SK-N-MC (cell line): ENCODE data around the gene IPO5.
"Not testable (repeated sequence)": the region's sequence is repeated elsewhere in the genome, so short reads cannot be mapped to it uniquely, and the experiment has no call there.

Experiments used
- DNase-seq: peaks from one replicate; pipeline ENCODE4 v3.0.0-alpha.2; 2011; ENCODE audit warnings: low read depth, low spot score
- H3K27ac ChIP-seq: fragments of 200-600 bp; sonication (generic); 2 replicates; pipeline ENCODE4 v1.5.1; 2016; ENCODE audit warnings: mixed run types
- H3K36me3 ChIP-seq: fragments of 200-600 bp; sonication (generic); 2 replicates; pipeline ENCODE4 v1.6.1; 2017; ENCODE audit warnings: antibody characterized with exemption, low read length, mixed read lengths; ENCODE audit not compliant: insufficient read depth
- H3K4me3 ChIP-seq: fragments of 200-600 bp; sonication (generic); 2 replicates; pipeline ENCODE4 v1.5.1; 2016
- H3K9ac ChIP-seq: fragments of 200-600 bp; sonication (generic); 2 replicates; pipeline ENCODE4 v1.8.0; 2017; ENCODE audit warnings: mixed run types, mixed read lengths; ENCODE audit not compliant: insufficient read length
- H3K9me3 ChIP-seq: fragments of 200-600 bp; sonication (generic); 2 replicates; pipeline ENCODE4 v1.6.1; 2017; ENCODE audit warnings: low read depth, mild to moderate bottlenecking, antibody characterized with exemption, low read length, moderate library complexity, mixed read lengths
- EZH2 ChIP-seq: fragments of 200-600 bp; sonication (generic); IDR thresholded peaks from one replicate; pipeline ENCODE4 v1.6.1; 2017; ENCODE audit warnings: antibody characterized with exemption
- FOXP2 ChIP-seq: optimal IDR thresholded peaks from 2 replicates; pipeline ENCODE3; 2011; ENCODE audit warnings: mild to moderate bottlenecking, moderate library complexity; ENCODE audit not compliant: insufficient read depth; ENCODE audit errors: extremely low read length, control extremely low read depth
- POLR2AphosphoS5 ChIP-seq: IDR thresholded peaks from 2 replicates; pipeline ENCODE4 v1.6.1; 2012; ENCODE audit warnings: mild to moderate bottlenecking, low read depth, low read length, borderline replicate concordance

IPO5 gene

DNA sequence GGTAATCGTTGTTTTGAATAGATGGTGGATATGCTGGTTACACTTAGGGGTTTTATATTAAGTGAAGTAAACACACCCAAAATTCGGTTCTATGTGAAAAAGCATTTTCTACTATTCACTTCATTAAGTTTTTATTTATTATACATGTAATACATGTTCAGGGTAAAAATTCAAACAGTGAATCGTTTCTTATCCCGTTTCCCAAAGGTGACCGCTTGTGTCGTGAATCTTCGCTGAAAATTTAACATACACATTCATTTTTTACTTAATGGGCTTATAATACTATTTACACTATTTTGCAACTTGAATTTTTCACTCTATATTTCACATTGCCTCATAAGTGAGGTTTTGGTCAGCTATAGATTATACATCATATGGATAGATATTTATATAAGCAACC is 24.5 kb downstream of the IPO5 start:
- H3K9me3 ChIP-seq: no peaks in the 10 kb centered on the region
- peaks cover 32% of the 10 kb centered on the region for H3K36me3 ChIP-seq
- no peak for DNase-seq
- H3K9ac ChIP-seq: peak overlapping the region; percentile 93
- H3K27ac ChIP-seq: peak overlapping the region; percentile 87
- peak overlapping the region; percentile 91 for H3K4me3 ChIP-seq
- TF ChIP-seq EZH2 (no peak), FOXP2 (no peak), POLR2AphosphoS5 (no peak; the same call in 1 of the 2 replicates)

DNA sequence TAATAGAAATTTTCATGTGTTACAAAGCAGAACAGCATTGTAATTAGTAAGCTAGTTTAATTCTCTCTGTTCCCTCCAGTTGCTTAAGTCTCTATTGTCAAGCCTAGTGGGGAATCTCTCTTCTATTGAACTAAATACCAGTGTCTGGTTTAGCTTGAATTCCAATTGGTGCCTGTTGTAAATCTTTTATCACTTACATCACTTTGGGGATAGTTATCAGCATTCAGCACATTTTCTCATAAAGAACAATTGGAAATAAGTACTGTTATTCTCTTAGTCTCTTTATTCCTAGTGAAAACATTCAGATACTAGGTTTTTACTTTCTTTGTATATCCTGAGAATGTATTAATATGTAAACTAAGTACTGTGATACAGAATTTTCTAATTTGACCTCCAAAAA is 25.2 kb downstream of the IPO5 start:
- H3K27ac ChIP-seq: peak overlapping the region; percentile 87

DNA sequence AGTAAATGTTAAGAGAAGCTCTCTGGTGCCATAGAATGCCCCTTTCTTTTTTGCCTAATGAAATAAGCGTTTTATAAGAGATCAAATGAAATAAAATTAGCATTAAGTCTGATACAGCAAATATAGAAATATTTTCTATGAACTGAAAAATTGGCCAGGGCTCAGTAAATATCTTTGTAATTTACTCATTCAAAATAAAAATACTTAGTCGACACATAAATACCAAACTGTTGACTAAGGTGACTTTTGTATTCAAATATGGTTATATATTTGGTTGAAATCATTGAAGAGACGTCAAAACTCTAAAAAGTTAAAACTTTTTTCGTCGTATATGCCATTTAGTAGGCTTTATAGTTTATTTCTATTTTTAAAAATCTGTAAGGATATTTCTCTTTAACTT is 25.6 kb downstream of the IPO5 start:
- peaks cover 42% of the 10 kb centered on the region for H3K36me3 ChIP-seq
- H3K27ac ChIP-seq: peak overlapping the region; percentile 87
- TF ChIP-seq EZH2 (no peak), FOXP2 (no peak), POLR2AphosphoS5 (no peak)
- peak overlapping the region; percentile 91 for H3K4me3 ChIP-seq
- H3K9ac ChIP-seq: peak overlapping the region; percentile 93
- no peak for DNase-seq
- H3K9me3 ChIP-seq: no peaks in the 10 kb centered on the region

More for the DNA sequence above, 25.2 kb downstream of the IPO5 start:
- Histone ChIP-seq H3K36me3 (peaks cover 39% of the 10 kb centered on the region), H3K4me3 (peak overlapping the region; percentile 91), H3K9ac (peak overlapping the region; percentile 93), H3K9me3 (no peaks in the 10 kb centered on the region)
- TF ChIP-seq EZH2 (no peak), POLR2AphosphoS5 (no peak), FOXP2 (no peak)
- no peak for DNase-seq

DNA sequence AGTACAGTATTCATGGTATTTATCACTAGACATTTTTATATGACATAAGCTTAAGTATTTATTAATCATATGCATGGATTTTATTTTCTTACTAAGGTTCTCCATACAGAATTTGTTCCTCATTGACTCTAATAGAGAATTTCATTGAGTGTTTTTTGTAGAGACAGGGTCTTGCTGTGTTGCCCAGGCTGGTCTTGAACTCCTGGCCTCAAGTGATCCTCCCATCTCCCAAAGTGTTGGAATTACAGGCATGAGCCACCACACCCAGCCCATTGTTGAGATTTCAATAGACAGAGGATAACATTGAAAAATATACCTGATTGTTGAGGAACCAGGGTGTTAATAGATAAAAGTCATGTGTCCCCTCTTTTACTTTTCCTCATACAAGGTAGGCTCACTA is 26.1 kb downstream of the IPO5 start:
- no peak for DNase-seq
- Histone ChIP-seq H3K36me3 (peaks cover 47% of the 10 kb centered on the region), H3K9ac (peak overlapping the region; percentile 93), H3K4me3 (peak overlapping the region; percentile 91), H3K27ac (peak overlapping the region; percentile 87), H3K9me3 (no peaks in the 10 kb centered on the region)
- TF ChIP-seq EZH2 (no peak), FOXP2 (no peak), POLR2AphosphoS5 (no peak)

DNA sequence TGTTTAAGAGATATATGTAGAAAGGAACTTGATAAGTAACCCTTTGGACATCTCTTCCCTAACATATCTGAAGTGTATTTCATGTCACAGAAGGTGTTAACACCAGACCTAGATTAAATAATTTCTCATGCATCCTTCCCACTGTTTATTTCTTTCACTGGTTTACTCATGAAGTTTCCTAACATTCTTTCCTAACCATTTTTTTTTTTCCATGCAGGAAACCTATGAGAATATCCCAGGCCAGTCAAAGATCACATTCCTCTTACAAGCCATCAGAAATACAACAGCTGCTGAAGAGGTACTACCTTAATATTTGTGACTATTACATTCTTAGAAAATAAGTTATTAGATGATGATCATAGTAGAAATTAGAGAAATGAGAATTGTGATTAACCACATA is 28.8 kb downstream of the IPO5 start:
- H3K9ac ChIP-seq: no peak overlapping the region
- no peak overlapping the region for H3K4me3 ChIP-seq
- no peak for DNase-seq
- H3K27ac ChIP-seq: 0 out of 2 replicates have a peak overlapping the region, but pooled peaks have one; percentile 87
- H3K9me3 ChIP-seq: no peaks in the 10 kb centered on the region
- TF ChIP-seq FOXP2 (no peak), EZH2 (no peak), POLR2AphosphoS5 (no peak)
- peaks cover 74% of the 10 kb centered on the region for H3K36me3 ChIP-seq

DNA sequence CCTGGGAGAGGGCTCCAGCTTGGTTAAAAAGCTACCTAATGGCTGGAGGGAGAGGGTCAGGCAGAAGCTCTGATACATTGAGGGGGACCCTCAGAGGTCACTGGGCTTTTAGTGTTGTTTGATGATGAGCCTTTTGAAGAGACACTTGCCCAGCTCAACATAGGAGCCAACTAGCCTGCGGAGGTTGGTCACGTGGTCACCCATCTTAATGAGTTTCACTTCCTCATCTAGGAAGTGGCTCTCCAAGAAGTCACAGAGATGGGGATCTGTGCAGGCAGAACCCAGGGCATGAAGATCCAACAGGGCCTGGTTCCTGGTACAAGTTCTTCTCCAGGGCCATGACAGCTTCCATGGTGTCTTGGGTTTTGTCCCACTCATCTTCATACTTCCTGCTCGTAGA is 33.4 kb downstream of the IPO5 start:
- H3K36me3 ChIP-seq: peaks cover 97% of the 10 kb centered on the region
- TF ChIP-seq EZH2: no peak
- no peak for TF ChIP-seq POLR2AphosphoS5
- TF ChIP-seq FOXP2: no peak
- H3K9me3 ChIP-seq: no peaks in the 10 kb centered on the region
- DNase-seq: no peak
- H3K4me3 ChIP-seq: no peak overlapping the region
- no peak overlapping the region for H3K9ac ChIP-seq
- H3K27ac ChIP-seq: no peak overlapping the region

DNA sequence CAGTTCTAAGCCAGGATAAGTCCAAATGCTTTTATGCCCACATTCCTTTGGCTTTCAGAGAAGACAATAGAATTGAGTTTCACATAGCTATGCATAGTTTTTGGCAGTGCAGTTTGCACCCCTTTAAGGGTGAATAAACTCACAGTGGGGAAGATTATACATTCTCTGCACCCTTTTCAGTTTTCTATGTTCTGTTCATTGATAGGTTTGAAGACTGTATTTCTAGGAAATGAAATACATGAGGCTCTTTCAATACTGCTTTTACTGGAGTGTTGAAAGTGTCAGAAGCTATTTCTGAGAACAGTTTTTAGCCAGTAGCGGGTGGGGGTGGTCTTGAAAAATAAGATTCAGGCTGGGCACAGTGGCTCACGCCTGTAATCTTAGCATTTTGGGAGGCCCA is 46.2 kb downstream of the IPO5 start:
- Histone ChIP-seq H3K9me3 (no peaks in the 10 kb centered on the region), H3K9ac (no peak overlapping the region), H3K36me3 (peaks cover 96% of the 10 kb centered on the region), H3K4me3 (no peak overlapping the region), H3K27ac (no peak overlapping the region)
- no peak for TF ChIP-seq POLR2AphosphoS5
- no peak for TF ChIP-seq FOXP2
- no peak for TF ChIP-seq EZH2
- no peak for DNase-seq

DNA sequence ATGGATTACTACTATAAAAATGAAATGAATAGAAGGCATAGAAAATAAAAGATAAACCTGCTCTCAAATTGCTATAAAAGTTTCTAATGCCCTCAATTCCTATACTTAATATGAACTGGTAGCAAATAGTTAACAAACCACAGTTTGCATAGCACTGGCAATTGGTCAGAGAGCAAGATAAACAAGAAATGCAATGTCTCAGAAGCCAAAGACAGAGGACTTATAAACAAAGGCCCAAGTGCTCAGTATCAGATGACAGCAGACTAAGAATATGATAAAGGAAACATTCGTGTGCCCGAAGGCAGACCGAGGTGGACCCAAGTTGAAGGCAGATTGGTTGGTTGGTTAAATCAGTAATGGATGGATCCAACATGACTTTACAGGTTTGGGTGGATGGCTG is 50.6 kb downstream of the IPO5 start:
- TF ChIP-seq EZH2: no peak
- no peak for TF ChIP-seq FOXP2
- TF ChIP-seq POLR2AphosphoS5: no peak
- no peaks in the 10 kb centered on the region for H3K9me3 ChIP-seq
- no peak overlapping the region for H3K9ac ChIP-seq
- no peak for DNase-seq
- no peak overlapping the region for H3K27ac ChIP-seq
- no peak overlapping the region for H3K4me3 ChIP-seq
- peaks cover 96% of the 10 kb centered on the region for H3K36me3 ChIP-seq

DNA sequence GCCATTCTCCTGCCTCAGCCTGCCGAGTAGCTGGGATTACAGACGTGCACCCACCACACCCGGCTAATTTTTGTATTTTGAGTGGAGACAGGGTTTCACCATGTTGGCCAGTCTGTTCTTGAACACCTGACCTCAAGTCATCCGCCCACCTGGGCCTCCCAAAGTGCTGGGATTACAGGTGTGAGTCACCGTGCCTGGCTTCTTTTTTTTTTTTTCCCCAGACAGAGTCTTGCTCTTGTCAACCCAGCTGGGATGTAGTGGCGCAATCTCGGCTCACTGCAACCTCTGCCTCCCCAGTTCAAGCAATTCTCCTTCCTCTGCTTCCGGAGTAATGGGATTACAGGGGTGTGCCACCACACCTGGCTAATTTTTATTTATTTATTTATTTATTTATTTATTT is 51.5 kb downstream of the IPO5 start:
- H3K36me3 ChIP-seq: peaks cover 96% of the 10 kb centered on the region
- H3K27ac ChIP-seq, H3K9me3 ChIP-seq, H3K4me3 ChIP-seq, H3K9ac ChIP-seq, DNase-seq: not testable (repeated sequence)
